HG03095 (cell line): ENCODE data around the gene NOL4L.

ENCODE experiments used
- ATAC-seq: cut with Tn5 transposase; IDR thresholded peaks from one replicate; pipeline ENCODE4 v1.9.1; 2021; ENCODE audit warnings: moderate library complexity; ENCODE audit not compliant: unreplicated experiment

Gene NOL4L

DNA sequence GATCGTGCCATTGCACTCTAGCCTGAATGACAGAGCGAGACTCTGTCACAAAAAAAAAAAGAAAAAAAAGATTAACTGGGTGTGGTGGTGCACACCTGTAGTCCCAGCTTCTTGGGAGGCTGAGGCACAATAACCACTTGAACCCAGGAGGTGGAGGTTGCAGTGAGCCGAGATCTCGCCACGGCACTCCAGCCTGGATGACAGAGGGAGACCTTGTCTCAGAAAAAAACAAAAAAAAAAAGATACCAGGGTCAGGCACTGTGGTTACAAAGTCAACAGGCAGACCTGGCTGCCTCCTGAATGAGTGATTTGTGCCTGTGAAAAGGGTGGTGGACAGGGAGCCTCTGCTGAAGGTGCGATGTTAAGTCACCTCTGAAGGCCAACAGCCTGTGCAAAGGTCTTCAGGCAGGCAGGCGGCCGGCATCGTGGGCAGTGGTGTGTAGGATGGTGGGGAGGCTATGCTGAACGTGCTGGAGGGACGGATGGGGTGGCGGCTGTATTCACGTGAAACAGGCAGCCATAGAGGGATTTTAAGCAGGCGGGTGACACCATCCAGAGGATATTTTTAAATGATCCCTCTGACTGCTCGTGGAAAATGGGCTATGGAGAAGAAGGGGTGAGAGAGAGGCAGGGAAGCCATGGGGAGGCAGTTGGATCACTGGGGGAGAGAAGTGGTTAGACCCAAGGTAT, 41.4 kb downstream of the NOL4L start:
- ATAC-seq: no peak

- ATAC-seq: no peak
Observed at GRCh38 chr20:32542259-32542615, 42.9 kb downstream of the NOL4L start.

GRCh38 chr20:32541323-32542258, 43.5 kb downstream of the NOL4L start:
- ATAC-seq: no peak

DNA sequence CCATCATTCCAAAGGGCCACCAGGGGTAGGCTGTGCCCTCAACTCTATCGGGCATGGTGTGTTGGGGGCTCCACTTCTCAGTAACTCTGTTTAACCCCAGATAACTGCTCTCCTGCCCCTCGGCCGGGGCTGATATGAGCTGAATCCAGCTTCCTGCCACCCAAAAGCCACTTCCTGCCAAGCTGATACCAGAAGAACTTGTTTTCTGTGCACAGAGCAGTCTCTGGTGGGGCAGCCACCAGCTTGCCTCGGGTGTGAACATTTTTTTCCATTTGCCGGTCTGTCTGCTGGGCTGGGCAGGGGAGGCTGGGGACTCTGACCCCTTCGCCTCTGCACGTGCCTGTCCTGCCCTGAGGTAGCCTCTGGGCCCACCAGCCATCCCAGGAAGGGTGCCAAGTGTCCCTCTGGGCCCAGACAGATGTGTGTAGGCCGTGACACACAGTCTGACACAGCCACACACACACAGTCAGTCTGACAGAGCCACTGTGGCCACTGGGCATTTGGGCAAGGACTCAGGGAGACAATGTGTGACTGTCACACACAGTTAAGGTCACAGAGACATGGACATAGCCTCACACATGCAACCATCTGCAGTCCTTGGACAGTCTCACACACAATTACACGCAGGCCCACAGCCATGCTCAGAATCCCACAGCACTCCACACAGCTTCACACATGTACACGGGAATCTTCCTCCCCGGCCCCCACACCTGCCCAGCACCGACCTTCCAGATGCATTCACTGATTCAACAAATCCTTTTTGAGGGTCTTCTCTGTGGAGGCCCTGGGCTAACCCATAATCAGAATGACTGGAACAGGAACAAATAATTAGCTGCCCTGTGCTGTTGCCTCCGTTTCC, 45.1 kb downstream of the NOL4L start:
- ATAC-seq: no peak

DNA sequence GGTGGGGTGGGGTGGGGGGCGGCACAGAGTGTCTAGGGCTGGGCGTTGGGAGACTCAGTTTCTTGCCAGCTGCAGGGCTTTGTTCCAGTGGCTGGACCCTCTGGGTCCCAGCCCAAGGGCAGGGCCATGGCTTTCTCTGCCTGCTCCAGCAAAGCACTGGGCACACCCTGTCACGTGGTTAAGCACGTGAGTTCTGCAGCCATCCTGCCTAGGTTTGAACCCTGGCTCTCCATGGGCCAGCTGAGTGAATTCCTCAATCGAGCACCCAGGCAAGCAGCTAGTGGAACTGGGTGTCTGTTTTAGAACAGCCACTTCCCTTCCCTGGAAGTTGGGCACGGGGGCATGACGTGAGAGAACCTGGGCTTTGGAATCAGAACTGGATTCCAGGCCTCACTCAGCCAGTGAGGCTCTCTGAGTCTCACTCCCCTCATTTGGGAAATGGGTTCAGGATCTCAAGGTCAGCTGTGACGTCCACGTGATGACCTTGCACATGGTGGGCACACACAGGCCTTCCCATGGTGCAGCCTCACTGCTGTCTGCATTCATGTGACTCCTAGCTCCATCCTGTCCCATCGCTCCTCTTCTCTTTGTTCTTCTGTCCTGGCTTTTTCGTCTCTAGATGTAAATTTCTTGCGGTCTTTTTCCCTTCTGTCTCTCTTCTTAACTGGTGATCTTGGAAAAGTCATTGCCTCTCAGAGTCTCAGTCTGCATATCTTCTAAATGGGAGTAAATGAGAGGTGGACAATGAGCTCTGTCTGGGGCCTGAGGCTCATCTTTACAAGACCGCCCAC, 45.9 kb downstream of the NOL4L start:
- ATAC-seq: no peak

GRCh38 chr20:32538526-32538939, 46.6 kb downstream of the NOL4L start:
- no peak for ATAC-seq

DNA sequence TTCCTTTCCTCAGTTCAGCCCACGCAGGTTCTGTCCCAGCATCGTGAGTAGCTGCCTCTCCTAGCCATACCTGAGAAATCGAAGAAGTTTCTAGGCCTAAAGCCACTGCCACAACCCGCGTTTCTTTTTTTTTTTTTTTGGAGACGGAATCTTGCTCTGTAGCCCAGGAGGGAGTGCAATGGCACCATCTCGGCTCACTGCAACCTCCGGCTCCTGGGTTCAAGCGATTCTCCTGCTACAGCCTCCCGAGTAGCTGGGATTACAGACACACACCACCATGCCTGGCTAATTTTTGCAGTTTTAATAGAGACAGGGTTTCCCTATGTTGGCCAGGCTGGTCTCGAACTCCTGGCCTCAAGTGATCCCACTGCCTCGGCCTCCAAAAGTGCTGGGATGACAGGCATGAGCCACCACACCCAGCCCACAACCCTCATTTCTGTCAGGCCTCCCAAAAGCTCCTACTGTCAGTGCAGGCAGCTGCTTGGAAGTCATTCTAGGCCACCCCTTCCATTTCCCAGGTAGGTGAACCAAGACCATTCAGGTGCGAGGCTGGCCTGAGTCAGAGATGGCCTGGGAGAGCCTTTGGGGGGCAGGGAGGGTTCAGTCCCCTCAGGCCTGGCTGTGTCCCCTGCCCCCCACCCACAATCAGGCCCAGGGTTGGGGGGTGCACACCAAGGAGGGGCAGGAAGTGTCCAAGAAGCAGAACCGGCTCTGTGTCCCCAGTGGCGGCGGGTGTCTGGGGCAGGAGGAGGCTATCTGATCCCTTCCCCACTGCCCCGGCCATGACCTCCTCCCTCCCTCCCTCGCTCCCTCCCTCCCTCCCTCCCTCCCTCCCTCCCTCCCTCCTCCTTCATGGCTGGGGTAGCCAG, 47.2 kb downstream of the NOL4L start:
- ATAC-seq: no peak

- no peak for ATAC-seq
Observed at GRCh38 chr20:32536851-32537656, 48.1 kb downstream of the NOL4L start.

DNA sequence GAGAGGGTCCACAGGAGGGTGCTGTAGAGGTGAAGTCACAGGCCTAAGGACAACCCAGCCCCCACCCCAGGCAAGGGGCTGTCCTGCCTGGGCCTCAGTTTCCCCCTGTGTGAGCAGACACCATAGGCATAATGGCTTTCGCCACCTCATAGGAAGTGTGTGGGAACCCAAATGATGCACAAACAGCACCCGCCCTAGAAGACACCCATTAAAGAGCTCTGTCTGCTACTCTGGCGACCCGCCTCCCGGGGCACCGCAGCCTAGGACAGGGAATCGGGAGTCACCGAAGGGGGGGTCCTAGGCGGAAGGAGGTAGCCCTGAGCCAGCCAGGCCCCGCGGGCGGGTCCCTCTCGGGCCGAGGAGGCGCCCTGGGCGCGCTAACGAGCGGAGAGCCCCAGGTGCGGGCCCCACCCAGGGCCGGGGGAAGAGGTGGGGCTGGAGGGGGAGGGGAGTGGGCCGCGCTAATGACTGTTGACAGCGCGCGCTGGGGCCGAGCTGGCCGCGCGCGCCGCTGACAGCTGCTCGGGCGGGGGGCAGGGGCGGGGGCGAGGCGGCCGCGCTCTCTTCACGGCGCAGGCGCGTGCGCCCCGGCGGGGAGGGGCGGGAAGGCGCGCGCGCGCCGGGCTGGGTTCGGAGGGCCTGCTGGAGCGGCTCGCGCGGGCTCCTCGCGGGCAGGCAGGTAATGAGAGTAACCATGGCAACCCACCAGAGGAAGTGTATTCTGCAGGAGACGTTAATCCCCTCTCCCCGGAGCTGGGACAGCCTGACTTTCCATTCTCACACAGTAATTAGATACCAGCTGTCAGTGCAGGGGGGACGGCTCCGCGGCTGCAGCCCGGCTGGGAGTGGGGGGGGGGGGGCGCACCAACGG, 48.9 kb downstream of the NOL4L start:
- ATAC-seq: no peak

DNA sequence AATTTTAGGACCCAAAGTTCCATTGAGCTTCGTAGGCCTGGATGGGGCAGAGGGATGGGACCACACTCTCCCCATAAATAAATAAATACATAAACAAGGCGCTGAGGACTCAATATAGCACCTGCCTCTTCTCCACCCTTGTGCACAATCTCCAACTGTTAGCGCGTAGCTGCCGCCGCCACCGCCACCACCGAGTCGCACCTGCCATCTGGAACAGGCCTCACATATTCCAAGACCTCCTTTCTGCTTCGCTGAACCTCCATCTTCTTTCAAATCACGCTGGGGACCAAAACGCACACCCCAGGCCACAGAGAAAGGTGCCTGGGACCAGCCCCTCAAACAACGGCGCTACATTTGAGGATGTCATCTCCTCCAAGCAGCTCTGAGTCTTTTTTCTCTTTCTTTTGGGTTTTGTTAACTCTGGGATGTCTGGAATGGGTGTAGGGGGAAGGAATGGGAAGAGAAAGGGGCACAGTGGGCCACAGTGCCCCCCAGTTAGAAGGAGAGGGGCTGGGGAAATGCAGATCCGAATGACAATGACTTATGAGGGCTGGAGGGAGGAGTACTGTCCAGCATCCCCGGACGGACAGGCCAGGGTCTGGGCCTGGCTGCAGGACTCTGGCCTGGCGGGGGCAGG, 49.7 kb downstream of the NOL4L start:
- ATAC-seq: no peak

DNA sequence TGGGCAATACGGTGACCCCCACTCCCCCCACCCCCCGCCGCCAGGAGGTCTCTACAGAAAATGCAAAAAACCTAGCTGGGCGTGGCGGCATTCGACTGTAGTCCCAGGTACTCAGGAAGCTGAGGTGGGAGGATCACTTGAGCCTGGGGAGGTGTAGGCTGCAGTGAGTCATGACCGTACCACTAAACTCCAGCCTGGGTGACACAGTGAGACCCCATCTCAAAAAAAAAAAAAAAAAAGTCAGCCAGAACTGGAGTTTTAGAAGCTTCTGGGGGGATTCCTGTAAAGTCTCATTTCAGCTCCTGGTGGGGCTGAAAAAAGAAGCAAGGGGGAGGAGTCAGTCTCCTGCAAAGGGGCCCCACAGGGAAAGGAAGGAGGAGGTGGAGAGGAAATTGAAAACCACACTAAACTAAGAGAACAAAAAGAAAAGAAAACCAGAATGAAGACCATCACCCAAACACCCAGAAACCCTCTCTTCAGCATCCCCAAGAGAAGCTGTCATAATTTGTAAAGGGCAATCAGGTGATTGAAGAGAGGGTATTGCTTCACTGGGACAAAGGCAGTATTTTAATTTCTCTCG, 50.4 kb downstream of the NOL4L start:
- ATAC-seq: no peak

- ATAC-seq: no peak
Observed at GRCh38 chr20:32533732-32534131, 51.4 kb downstream of the NOL4L start.

GRCh38 chr20:32532246-32532645, 52.9 kb downstream of the NOL4L start:
- ATAC-seq: no peak

DNA sequence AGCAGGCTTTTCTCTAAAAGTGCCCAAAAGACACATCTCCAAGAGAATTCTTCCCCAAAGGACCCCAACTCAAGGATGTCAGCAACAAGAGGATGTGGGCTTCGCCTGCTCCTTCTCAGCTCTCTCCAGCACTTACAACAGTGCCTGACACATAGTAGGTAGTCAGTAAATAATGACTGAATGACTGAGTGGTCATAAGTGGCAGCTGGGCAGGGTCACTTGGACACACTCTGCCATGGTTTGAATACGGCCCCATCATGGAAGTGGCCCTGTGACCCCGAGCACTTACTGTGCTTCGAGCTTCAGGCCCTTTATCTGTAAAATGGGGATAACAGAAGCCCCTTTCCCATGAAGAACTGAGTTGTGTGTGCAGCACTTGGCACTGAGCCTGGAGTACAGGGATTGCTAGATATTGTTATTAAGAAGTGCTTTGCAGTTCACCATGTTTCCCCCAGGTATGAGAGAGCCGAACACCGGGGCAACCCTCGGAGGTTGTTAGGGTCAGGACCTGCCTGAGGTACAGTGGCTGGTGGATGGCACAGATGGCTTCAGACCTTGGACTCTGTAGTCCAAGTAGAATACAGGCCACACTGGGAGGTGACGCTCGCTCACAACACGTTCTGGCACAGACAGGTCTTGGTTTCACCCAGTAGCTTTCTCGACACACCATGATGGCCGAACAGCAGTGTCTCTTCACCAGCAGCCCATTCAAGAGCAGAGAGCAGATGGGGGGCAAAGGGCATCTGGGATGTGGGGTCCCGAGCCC, 56.0 kb downstream of the NOL4L start:
- no peak for ATAC-seq

GRCh38 chr20:32528171-32528891, 56.8 kb downstream of the NOL4L start:
- ATAC-seq: no peak
